PC-9 (cell line): Measurements from ENCODE around the gene TMEM187.

Source experiments
- CTCF ChIP-seq: fragments of 200-600 bp; sonication (generic); conservative IDR thresholded peaks from 2 replicates; pipeline ENCODE4 v1.6.1; 2017; ENCODE audit warnings: mixed run types, antibody characterized with exemption, mild to moderate bottlenecking, moderate library complexity
- EZH2 ChIP-seq: fragments of 200-600 bp; sonication (generic); IDR thresholded peaks from 2 replicates; pipeline ENCODE4 v1.8.0; 2017; ENCODE audit warnings: antibody characterized with exemption, low read depth

GRCh38 chrX:153926552-153926857 is 46.0 kb upstream of the TMEM187 start:
- no peak for TF ChIP-seq CTCF
- no peak for TF ChIP-seq EZH2
